Heart left ventricle (tissue), 16 donors: ENCODE measurements around the gene CHST5. TPM values are rescaled to one million over a fixed set of nuclear protein-coding genes. Genes with fewer than 3 reads are reported as not detected.

ENCODE experiments used
- ATAC-seq, 4 donors: fragments of 200-7000 bp; cut with Tn5 transposase; one replicate each; pipeline ENCODE4 v1.9.1; 2020 to 2022; ENCODE audit warnings: moderate library complexity in 4 of 4, mild to moderate bottlenecking in 3 of 4, moderate number of reproducible peaks in 1 of 4
- DNase-seq, 5 donors: peaks; one replicate each; pipeline ENCODE4 v3.0.0-alpha.2; 2020
- H3K27ac ChIP-seq, 12 donors: fragments of 200-600 bp; sonication (generic) in 4 of 12; one replicate each; pipeline versions ENCODE4 v1.5.0 to v1.8.0; 2016 to 2022; ENCODE audit warnings: mild to moderate bottlenecking in 2 of 12
- H3K27me3 ChIP-seq, 9 donors: fragments of 200-600 bp; sonication (generic) in 2 of 9; one replicate each; pipeline versions ENCODE4 v1.5.1 to v1.8.0; 2016 to 2022; ENCODE audit warnings: mild to moderate bottlenecking in 3 of 9
- H3K36me3 ChIP-seq, 9 donors: fragments of 200-600 bp; sonication (generic) in 2 of 9; one replicate each; pipeline versions ENCODE4 v1.5.0 to v1.8.0; 2018 to 2022; ENCODE audit warnings: mild to moderate bottlenecking in 2 of 9
- H3K4me1 ChIP-seq, 12 donors: fragments of 200-600 bp; sonication (generic) in 4 of 12; one replicate each; pipeline versions ENCODE4 v1.5.0 to v1.8.0; 2016 to 2022; ENCODE audit warnings: mild to moderate bottlenecking in 3 of 12
- H3K4me3 ChIP-seq, 12 donors: fragments of 200-600 bp; sonication (generic) in 4 of 12; one replicate each; pipeline versions ENCODE4 v1.5.0 to v1.8.0; 2017 to 2022; ENCODE audit warnings: mild to moderate bottlenecking in 9 of 12, moderate library complexity in 4 of 12
- H3K9me3 ChIP-seq, 12 donors: fragments of 200-600 bp; sonication (generic) in 4 of 12; one replicate each; pipeline versions ENCODE4 v1.5.0 to v1.8.0; 2016 to 2022; ENCODE audit warnings: mild to moderate bottlenecking in 1 of 12
- CTCF ChIP-seq, 12 donors: fragments of 200-600 bp; sonication (generic) in 4 of 12; IDR thresholded peaks; one replicate each; pipeline versions ENCODE4 v1.5.0 to v1.8.0; 2018 to 2022; ENCODE audit warnings: antibody characterized with exemption in 12 of 12, mild to moderate bottlenecking in 5 of 12
- POLR2A ChIP-seq, 2 donors: fragments of 450-650 bp; IDR thresholded peaks; one replicate each; pipeline ENCODE4 v1.6.1; 2017; ENCODE audit warnings: antibody characterized with exemption in 2 of 2, mild to moderate bottlenecking in 2 of 2, moderate library complexity in 2 of 2
- WGBS, 4 donors: extraction: QIAGEN DNeasy Blood & Tissue Kit in 2 of 4; methylation state at CpG; one replicate each; pipeline versions ENCODE4 v1.1.5 to v1.1.7; 2013 to 2018; 5-methylcytosine and 5-hydroxymethylcytosine counted together
- intact Hi-C, 10 donors: fragments of 100-400 bp; cut with DNase I; formaldehyde crosslinking; loops; one replicate each; pipeline versions ENCODE4 v1.11.1 to v1.14.2; 2022
- polyA plus RNA-seq, 2 donors: library from polyadenylated mRNA; stranded (reverse); fragments of 200-250 nt; gene quantifications; one replicate each; pipeline ENCODE4 v1.2.3, GENCODE V29; 2013
- total RNA-seq, 9 donors: library from RNA; depleted of rRNA in 2 of 9; stranded (reverse); fragments of >200 nt in 2 of 9; fragmentation: NEBNext Ultra II Directional in 3 of 9; extraction: Animal tissue kit (Norgen Biotek cat#: 25700) in 3 of 9; gene quantifications; one replicate each; pipeline versions ENCODE4 v1.1.0 to v1.2.4, GENCODE V29; 2016 to 2023
- donor health status: ischemic (EF 13 %, LVEDD 7.1; RV severe dilation, severe dysfunction).
- donor health status: healthy with polysubstance abuse.
- donor health status: DM: no; HTN: yes; CAD: no.
- donor health status: DM: no; HTN: no; CAD: no.
- donor health status: ischemic (EF 25% LVEDD 6.9; RV normal size, moderate dysfunction).
- donor health status: ischemic (EF 25% LVEDD 5.7; RV mildly dilated, moderate dysfunction).
- donor health status: healthy.
- donor health status: DM: yes; HTN: yes; CAD: no.
- donor health status: ischemic (EF 35%, LVEDD 5.7; RV mildly dilated, moderate dysfunction).
- donor health status: nonischemic (EF 11% LVEDD 7.7; RV severe dilation, severe dysfunction).
- donor health status: DM: yes; HTN: yes; CAD: no.
- donor health status: PGD.
- donor health status: ischemic (EF 29% LVEDD 5.4; RV normal size, mild dysfunction).
- donor health status: nonischemic (EF 23%, LVEDD 6.1; RV moderate dilation, normal function).

Gene CHST5
- total and polyA plus RNA-seq, 11 donors, result 0.15 to 0.96 (median 0.44) TPM; not detected in 3

- H3K4me3 ChIP-seq, result peak within 1 kb of the TSS; percentile 11 to 61 (median 50)
- peaks cover 0 to 18% (median 0%) of the 10 kb centered on the region in 9 donors for H3K27me3 ChIP-seq
- peaks cover 0 to 23% (median 10%) of the 10 kb centered on the region in 12 donors for H3K4me1 ChIP-seq
- TF ChIP-seq CTCF (IDR thresholded peaks at IDR 0.05) (no peak), POLR2A (IDR thresholded peaks at IDR 0.05) (no peak)
- no peaks in the 10 kb centered on the region for H3K9me3 ChIP-seq
- ATAC-seq, result peak in 3 of 4 donors; percentile 54 to 82 (median 79)
- DNase-seq, result peak; percentile 44 to 75 (median 57)
- no peak within 1 kb of the TSS for H3K27ac ChIP-seq
- 1 to 8% (median 2%) methylated on average over 14 to 43 of the region's 43 CpGs for WGBS, 4 donors
- no peaks in the 10 kb centered on the region for H3K36me3 ChIP-seq
- intact Hi-C loops, result no loop called here
These were observed 40.7 kb downstream of the CHST5 start, which contains the start of gene CHST6 for GRCh38 chr16:75495076-75495674. TSS of gene CHST6 (minus strand) at chr16:75495441. CDS start at chr16:75479828, 15,613 bp downstream.

- peaks cover 0 to 18% (median 0%) of the 10 kb centered on the region in 9 donors for H3K27me3 ChIP-seq
- peak in 2 of 4 donors; percentile 5 to 23 for ATAC-seq
These were observed 41.2 kb downstream of the CHST5 start for GRCh38 chr16:75494661-75495075.

GRCh38 chr16:75494184-75494583 is 41.7 kb downstream of the CHST5 start:
- intact Hi-C loops, result no loop called here
- ATAC-seq (no peak), DNase-seq (no peak)
- H3K27ac ChIP-seq, result no peak overlapping the region
- peaks cover 0 to 18% (median 0%) of the 10 kb centered on the region in 9 donors for H3K27me3 ChIP-seq
- WGBS, 4 donors, result 37 to 71% (median 65%) methylated on average over 5 of the region's 5 CpGs
- no peaks in the 10 kb centered on the region for H3K36me3 ChIP-seq
- TF ChIP-seq POLR2A (IDR thresholded peaks at IDR 0.05), result no peak
- peak overlapping the region; percentile 11 to 61 (median 50) for H3K4me3 ChIP-seq
- no peaks in the 10 kb centered on the region for H3K9me3 ChIP-seq
- peaks cover 0 to 16% (median 10%) of the 10 kb centered on the region in 12 donors for H3K4me1 ChIP-seq

More at GRCh38 chr16:75494661-75495075, 41.2 kb downstream of the CHST5 start:
- no peak for TF ChIP-seq POLR2A (IDR thresholded peaks at IDR 0.05)
- TF ChIP-seq CTCF (IDR thresholded peaks at IDR 0.05), result no peak
- no peak for DNase-seq
- intact Hi-C loops, result no loop called here
- Histone ChIP-seq H3K36me3 (no peaks in the 10 kb centered on the region), H3K4me3 (peak overlapping the region; percentile 11 to 61 (median 50)), H3K4me1 (peaks cover 0 to 18% (median 10%) of the 10 kb centered on the region in 12 donors), H3K27ac (no peak overlapping the region), H3K9me3 (no peaks in the 10 kb centered on the region)
- 0 to 5% (median 2%) methylated on average over 16 to 26 of the region's 26 CpGs for WGBS, 4 donors

- ATAC-seq (no peak), DNase-seq (no peak)
- Histone ChIP-seq H3K4me3 (no peak overlapping the region), H3K27ac (no peak overlapping the region), H3K36me3 (no peaks in the 10 kb centered on the region), H3K4me1 (peaks cover 0 to 14% (median 6%) of the 10 kb centered on the region in 12 donors), H3K27me3 (peaks cover 0 to 18% (median 0%) of the 10 kb centered on the region in 9 donors), H3K9me3 (no peaks in the 10 kb centered on the region)
- TF ChIP-seq CTCF (IDR thresholded peaks at IDR 0.05), result no peak
- TF ChIP-seq POLR2A (IDR thresholded peaks at IDR 0.05), result no peak
- WGBS, 4 donors, result 83 to 100% (median 94%) methylated on average over 1 of the region's 1 CpG
- intact Hi-C loops, result no loop called here
These were observed 44.0 kb downstream of the CHST5 start for GRCh38 chr16:75491876-75492275.
